ENCODE measurements around the gene GIMAP4. TPM values are rescaled to one million over a fixed set of nuclear protein-coding genes. Genes with fewer than 3 reads are reported as not detected.
"Not testable (repeated sequence)": the region's sequence is repeated elsewhere in the genome, so short reads cannot be mapped to it uniquely, and the experiment has no call there.

GIMAP4 gene
- total RNA-seq, 1 donor from 2014 or later: 34.7 TPM

DNA sequence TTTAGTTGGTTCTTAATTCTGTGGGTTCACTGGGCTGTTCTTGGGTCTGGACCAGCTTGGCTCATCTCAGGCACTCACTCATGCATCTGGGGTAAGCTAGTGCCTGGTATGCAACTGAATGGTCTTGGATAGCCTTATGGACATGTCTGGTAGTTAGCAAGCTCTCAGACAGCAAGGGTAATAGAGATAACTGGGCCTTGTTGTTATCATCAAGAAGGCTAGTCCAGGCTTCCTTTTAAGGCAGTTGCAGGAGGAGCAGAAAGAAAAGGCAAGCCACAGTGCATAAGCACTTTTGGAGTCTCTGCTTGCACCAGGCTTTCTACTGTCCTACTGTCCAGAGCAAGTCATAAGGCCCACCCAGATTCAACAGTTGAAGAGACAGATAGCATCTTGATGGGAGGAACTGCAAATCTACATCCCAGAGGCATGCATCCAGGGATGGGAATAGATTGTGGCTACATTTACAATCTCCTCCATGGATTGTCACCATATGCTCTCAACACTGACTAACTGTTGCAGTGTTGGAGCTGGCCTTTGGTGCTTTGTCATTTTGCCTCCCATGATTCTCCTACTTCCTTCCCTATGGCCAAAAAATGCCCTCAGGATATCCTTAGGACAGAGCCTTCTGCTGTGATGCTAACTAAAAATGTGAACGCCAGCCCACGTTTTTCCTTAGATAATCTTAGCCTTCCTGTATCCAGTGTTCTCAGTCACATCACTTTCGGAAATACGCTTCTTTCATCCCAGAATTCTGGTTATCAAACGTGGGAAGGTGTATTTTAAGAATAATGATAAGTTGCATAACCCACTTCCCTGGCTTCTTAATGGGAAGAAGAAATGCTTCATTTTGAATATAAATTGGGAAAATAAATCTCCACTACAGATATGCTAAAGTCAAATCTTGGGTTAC lies 3.6 kb downstream of the GIMAP4 start:
- DNase-seq: no peak
- intact Hi-C loops (cut with DNase I): no loop called here
- no peak for ATAC-seq (ENCODE audit: poor library complexity)

DNA sequence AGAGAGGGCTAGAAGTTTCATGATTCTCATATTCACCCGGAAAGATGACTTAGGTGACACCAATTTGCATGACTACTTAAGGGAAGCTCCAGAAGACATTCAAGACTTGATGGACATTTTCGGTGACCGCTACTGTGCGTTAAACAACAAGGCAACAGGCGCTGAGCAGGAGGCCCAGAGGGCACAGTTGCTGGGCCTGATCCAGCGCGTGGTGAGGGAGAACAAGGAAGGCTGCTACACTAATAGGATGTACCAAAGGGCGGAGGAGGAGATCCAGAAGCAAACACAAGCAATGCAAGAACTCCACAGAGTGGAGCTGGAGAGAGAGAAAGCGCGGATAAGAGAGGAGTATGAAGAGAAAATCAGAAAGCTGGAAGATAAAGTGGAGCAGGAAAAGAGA lies 5.3 kb downstream of the GIMAP4 start:
- DNase-seq: no peak
- no peak for ATAC-seq (ENCODE audit: poor library complexity)
- intact Hi-C loops (cut with DNase I): no loop called here

DNA sequence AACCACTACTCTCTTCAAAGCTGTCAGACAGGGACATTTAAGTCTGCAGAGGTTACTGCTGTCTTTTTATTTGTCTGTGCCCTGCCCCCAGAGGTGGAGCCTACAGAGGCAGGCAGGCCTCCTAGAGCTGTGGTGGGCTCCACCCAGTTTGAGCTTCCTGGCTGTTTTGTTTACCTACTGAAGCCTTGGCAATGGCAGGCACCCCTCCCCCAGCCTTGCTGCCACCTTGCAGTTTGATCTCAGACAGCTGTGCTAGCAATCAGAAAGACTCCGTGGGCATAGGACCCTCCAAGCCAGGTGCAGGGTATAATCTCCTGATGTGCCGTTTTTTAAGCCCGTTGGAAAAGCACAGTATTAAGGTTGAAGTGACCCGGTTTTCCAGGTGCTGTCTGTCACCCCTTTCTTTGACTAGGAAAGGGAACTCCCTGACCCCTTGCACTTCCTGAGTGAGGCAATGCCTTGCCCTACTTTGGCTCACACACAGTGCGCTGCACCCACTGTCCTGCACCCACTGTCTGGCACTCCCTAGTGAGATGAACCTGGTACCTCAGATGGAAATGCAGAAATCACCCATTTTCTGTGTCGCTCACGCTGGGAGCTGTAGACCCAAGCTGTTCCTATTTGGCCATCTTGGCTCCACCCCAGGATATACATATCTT lies 12.9 kb downstream of the GIMAP4 start:
- intact Hi-C loops (cut with DNase I); DNase-seq; ATAC-seq (ENCODE audit: poor library complexity): not testable (repeated sequence)

DNA sequence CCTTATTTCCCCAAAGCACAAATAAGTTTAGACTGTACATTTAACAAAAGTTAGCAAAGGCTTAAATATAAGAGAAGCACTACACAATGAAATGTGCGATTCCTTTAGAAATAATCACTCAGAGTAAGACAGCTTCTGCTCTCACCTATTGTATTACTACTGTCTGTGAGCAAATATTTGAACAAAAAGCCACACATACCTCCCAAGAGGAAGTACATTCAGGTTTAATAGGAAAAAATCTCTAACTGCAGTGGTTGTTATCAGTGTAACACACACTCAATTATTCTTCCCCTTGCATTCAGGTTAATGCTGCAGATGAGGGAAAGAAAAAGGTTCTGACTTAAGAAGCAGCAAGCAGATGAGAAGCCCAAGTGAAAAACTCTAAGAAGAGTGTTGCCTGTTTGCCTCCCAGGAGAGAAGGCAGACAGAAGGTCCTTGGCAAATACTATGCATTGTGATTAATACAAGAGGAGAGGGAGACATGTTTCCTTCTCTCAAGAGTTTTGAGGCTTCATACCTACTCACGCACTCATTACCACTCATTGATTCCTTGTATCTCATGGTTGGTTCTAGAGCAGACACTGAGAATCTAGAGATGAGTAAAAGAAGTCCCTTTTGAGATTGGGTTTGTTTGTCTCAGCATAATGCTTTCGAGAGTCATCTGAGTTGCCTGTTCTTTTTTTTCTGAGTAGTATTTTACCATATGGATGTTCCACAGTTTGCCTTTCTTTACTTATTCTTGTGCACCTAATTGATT lies 13.6 kb downstream of the GIMAP4 start:
- DNase-seq (no peak), ATAC-seq (ENCODE audit: poor library complexity) (no peak)
- intact Hi-C loops (cut with DNase I): no loop called here

DNA sequence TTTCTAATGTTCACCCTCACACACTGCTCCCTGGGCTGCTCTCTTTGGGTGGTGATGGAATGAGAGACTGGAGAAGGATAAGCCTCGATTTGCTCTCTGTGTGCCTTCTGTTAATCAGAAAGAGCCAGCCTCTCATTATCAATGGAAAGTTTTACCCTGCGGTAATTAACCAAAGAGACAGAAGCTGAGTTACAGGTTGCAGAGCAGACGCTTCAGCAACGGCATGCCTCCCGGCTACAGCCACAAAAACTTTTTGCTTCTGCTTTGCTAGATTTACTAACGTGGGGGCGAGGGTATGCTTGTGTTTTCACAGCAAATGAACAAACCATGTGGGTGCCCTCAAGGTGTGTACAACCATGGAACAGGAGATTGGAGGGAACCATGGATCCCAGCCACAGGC lies 18.0 kb downstream of the GIMAP4 start:
- DNase-seq (no peak), ATAC-seq (ENCODE audit: poor library complexity) (no peak)
- intact Hi-C loops (cut with DNase I): no loop called here

DNA sequence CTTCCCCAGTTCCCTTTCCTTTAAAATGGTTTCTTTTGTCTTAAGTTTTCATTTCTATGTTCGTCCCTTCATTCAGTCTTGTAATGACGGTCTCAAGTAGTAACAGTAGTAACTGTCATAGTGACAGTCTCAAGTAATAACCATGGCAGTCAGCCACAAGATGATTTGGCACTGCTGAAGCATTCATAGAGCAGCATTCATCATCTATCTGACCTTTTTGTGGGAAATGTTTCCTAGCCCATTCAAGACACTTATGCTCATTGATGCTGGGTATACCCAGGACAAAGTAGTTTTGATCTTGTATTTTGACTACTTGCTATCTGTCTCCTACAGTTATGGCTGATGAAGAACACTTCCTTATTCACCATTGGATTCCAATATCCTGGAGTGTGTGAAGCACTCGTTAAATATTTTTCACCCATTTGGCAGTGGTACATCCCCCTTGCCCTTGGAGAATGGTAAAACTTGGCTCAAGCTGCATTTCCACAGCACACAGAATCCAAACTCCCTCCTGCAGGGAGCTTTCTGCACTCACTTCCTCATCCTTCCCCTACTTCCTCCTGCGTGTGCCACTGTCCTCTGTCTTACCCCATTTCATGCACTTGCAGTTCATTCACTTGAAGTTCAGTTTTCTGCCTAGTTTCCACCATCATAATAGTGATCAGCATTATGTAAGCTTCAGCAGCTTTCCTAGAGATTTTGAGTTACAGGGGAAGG lies 19.0 kb downstream of the GIMAP4 start:
- ATAC-seq (ENCODE audit: poor library complexity) (peak; percentile 60), DNase-seq (no peak)
- intact Hi-C loops (cut with DNase I): no loop called here

DNA sequence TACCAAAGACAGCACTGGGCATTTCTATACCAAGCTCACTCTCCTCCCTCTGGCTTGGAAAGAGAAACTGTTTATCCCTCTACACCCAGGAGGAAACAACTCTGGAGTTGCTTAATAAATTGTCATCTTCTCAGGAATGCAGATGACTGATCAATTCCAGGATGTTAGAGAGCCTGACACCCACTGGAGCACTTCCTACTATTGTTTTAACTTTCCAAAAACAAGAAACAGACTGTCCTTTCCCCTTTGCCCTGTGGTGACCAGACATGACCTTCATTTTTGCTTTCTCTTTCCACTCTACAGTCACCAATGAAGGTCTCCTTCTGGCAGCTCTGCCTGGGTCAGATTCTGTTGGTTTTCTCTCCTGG lies 19.6 kb downstream of the GIMAP4 start:
- DNase-seq (no peak), ATAC-seq (ENCODE audit: poor library complexity) (peak; percentile 73)
- intact Hi-C loops (cut with DNase I): no loop called here

DNA sequence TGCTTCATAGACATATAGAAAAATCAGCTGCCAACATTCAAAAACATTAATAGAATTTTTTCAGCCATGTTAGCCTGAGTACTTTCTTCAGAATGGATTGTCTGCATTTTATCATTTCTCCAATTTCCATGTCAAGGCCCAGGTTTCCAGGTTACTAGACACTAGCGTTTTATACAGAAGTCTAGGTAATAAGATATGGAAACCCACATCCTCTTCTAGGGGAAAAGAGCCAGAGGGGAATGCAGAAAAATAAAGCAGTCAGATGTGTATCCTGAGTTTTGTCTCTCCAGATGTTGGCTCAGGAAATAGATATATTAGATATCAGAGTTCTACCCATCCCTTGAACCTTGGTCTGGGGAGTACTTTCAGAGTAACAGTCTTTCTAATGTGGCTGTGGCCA lies 20.4 kb downstream of the GIMAP4 start:
- DNase-seq (no peak), ATAC-seq (ENCODE audit: poor library complexity) (no peak)
- intact Hi-C loops (cut with DNase I): no loop called here

DNA sequence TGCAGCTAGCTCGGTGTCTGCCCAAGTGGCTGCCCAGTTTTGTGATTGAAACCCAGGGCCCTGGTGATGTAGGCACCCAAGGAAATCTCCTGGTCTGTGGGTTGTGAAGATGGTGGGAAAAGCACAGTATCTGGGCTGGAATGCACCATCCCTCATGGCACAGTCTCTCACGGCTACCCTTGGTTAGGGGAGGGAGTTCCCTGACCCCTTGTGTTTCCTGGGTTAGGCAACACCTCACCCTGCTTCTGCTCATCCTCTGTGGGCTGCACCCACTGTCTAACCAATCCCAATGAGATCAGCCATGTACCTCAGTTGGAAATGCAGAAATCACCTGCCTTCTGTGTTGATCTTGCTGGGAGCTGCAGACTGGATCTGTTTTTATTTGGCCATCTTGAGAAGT lies 27.6 kb downstream of the GIMAP4 start:
- no peak for ATAC-seq (ENCODE audit: poor library complexity)
- intact Hi-C loops (cut with DNase I): no loop called here
- DNase-seq: no peak

DNA sequence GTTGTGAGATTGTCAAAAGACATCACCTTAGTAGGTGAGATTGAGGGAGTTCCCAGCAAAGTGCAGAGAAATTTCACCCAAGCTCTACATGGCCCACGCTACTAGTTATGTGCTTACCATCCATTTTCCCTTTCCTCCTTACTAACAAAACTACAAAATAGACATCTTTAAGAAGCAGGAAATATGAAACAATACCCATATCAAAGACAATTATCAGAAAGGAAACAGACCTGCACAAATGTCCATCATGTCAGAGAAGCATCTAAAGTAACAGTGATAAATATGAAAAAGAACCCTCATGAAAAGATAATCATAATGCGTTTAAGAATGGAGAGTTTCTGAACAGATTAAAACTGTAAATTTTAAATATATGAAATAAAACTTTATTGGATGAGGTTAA lies 28.2 kb downstream of the GIMAP4 start:
- ATAC-seq (ENCODE audit: poor library complexity) (no peak), DNase-seq (no peak)
- intact Hi-C loops (cut with DNase I): no loop called here

DNA sequence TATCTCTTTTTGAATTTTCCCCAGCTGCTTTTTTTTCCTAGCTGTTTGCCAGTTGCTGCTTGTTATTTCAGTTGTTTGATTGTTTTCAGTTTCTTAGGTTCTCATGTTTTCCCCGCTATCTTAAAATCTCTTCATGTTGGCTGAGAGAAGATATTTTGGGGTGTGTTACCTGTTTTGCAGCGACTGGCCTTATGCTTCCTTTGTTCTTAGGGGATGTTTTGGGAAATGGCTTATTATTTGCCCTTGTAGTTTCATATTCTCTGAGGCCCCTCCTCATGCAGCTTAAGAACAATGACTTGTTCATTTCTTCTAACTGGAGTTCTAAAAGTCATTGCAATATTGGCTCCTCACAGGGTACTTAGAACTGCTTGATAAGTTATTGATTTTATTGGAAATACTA lies 36.4 kb downstream of the GIMAP4 start:
- DNase-seq; intact Hi-C loops (cut with DNase I); ATAC-seq (ENCODE audit: poor library complexity): not testable (repeated sequence)

DNA sequence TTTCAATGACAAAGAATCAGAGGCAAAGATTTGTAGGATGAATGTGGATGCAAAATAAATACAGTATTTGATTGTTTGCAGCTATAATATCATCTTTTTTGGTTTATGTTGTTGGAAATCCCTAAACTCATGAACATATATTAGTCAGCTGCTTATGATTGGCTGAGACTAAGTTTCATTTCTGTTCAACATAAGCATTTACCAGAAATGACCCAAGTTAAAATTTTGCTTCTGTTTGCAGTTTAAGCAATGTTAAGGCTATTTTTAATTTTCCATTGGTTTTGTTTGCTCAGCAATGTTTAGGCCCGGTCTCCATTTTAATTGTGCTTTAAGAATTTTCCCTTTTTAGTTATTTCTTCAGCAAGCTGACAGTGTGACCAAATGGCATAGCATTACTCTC lies 43.0 kb downstream of the GIMAP4 start:
- intact Hi-C loops (cut with DNase I): no loop called here
- no peak for ATAC-seq (ENCODE audit: poor library complexity)
- no peak for DNase-seq

DNA sequence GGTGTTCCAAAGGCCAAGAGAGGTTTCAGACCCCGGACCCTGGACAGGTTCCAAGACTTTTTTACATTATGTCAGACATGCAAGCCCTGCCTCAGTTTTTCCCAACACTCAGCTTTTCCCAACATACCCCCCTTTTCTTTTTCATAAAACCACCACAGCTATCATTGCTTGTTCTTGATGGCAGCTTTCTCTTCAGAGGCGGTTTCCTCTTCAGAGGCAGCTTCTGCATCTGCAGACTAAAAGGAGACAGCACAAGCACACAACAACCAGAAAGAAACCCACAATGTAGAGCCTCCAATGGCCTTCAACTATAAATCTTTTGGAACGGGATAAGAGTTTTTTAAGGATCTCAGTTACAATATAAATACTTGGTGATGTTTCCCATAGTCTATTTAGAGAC lies 45.7 kb downstream of the GIMAP4 start:
- intact Hi-C loops (cut with DNase I): no loop called here
- no peak for ATAC-seq (ENCODE audit: poor library complexity)
- DNase-seq: no peak

DNA sequence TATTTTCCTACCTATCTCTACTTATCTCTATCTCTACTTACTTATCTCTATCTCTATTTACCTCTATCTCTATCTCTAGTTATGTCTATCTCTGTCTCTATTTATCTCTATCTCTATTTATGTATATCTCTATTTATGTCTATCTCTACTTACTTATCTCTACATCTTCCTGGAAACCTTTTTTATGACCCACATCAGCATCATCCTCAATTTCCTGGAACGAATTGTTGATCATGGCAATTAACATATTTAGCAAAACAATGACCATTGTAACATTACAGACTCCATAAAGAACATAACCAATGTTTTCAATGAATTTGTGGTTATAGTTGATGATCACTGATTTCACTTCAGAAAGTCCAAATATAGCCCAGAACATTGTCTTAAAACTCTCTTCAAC lies 46.7 kb downstream of the GIMAP4 start:
- intact Hi-C loops (cut with DNase I): no loop called here
- no peak for DNase-seq
- ATAC-seq (ENCODE audit: poor library complexity): no peak

DNA sequence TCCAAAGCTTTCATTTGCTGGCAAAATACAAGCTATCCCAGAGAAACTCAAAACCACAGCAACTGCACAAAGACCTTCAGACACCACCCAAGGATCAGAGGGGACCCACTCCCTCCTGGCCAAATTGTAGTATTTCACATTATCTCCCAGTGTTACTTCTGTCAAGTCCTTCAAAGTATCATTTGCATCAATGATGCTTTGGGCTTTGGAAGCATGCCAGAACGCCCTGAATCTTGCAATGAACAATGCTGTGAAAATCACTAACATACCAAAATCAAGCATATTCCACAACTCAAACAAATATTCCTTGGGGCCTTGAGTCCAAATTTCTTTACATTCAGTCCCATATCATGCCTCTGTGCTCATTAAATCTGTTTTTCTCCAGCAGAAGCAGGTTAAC lies 47.2 kb downstream of the GIMAP4 start:
- intact Hi-C loops (cut with DNase I); DNase-seq; ATAC-seq (ENCODE audit: poor library complexity): not testable (repeated sequence)

DNA sequence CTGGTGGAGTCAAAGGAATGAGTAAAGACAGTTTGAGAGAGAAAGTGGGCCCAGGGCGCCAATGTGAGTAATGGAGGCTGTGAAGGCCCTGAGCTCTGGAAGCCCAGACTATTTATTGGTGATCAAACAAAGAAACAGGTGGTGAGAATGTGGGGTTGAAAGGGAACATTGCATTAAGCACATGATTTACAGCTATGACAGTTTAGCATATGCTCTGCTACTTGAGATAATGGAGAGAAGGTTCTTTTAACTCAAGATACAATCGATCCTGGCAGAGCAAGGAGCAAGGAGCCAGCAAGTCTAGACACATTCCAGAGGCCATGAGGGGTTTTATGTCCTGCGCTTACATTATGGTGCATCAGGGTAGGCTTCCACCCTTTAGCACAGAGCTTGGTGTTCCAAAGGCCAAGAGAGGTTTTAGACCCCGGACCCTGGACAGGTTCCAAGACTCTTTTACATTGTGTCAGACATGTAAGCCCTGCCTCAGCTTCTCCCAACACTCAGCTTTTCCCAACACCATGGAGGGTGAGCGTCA lies 48.1 kb downstream of the GIMAP4 start:
- ATAC-seq (ENCODE audit: poor library complexity); intact Hi-C loops (cut with DNase I): not testable (repeated sequence)

DNA sequence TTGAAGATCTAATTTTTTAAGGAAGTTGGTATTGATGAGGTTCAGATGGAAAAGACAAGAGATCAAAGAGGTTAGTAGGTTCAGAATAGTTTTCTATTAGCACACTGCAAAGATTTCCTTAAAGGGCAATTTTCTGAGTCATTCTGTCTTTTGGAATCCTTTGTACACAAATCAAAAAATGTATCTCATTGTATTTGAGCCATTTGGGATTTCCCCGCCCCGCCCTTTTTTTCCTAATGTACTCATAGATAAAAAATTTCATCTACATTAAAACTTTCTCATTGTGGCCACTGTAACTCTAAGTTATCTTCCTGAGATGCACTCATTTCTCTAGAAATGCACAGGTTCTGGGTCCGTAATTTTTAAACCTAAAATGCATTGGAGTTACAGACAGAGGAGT lies 52.9 kb downstream of the GIMAP4 start:
- intact Hi-C loops (cut with DNase I): loop anchor here (10.0 kb wide), 2 partner anchors 125 to 165 kb away; partner anchors contain the start of gene GIMAP8
- ATAC-seq (ENCODE audit: poor library complexity): no peak
- no peak for DNase-seq

More for the DNA sequence above, 48.1 kb downstream of the GIMAP4 start:
- not testable (repeated sequence) for DNase-seq

DNA sequence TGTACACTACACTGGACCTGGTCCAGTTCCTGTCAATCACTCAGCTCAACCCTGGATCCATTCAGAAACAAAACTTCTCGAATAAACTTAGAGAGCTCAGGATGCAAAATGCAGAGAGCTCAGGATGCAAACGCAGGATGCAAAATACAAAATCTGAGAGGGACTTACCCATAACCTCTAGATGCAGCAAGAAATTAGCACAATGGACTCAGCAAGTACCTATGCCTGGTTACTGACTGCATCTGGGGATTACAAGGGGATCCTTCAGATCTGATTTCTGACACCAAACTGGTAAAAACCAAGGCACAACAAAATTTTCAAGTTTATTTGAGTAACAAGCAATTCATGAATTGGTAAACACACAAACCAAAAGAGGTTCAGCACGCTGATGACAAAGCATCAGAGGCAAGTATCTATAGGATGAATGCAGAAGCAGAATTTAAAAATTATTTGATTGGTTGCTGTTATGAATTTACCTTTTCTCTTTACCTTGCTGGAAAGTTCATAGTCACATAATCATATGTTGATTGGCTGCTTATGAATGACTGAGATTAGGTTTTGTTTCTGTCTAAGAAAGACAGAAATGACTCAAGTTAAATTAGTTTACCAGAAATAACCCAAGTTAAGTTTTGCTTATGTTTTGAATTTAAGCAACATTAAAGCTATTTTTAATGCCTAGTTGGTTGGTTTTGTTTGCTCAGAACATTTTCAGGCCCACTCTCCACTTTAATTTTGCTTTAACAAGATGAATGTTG lies 53.6 kb downstream of the GIMAP4 start:
- DNase-seq: no peak
- intact Hi-C loops (cut with DNase I): loop anchor here (10.0 kb wide), 2 partner anchors 124 to 166 kb away; partner anchors contain the start of gene GIMAP8
- ATAC-seq (ENCODE audit: poor library complexity): no peak

All from Right ventricle myocardium superior (tissue), 1 donor.